Bone marrow (tissue), 2 donors: ENCODE results near the gene TASP1.
"Not testable (repeated sequence)": the region's sequence is repeated elsewhere in the genome, so short reads cannot be mapped to it uniquely, and the experiment has no call there.

Experiments
- DNase-seq, 2 donors: peaks; one replicate each; lab custom pipeline; 2025; lab: John Stamatoyannopoulos, UW

The TASP1 gene

GRCh38 chr20:13493143-13493542, 145.6 kb downstream of the TASP1 start:
- DNase-seq = no peak

DNA sequence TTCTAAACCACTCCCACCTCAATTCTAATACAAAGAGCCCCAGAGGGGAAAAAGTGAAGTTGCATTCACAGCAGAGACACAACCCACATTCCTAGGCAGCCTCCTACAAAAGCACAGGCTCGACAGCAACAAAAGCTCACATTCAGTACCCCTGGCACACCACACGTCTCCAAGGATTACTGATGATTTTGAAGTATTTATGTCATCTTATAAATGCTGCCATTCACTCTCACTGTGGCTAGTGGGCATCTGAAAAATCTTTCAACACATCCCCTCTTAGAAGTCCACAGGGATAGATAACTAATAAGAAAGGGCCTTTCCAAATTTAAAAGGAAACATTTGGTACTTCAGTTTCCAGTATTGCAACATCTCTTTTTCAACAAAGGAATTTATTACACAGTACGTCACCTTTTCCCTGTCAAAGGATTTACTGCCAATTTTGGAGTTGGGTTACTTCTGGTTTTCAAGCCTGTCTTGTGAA, 146.7 kb downstream of the TASP1 start:
- DNase-seq = no peak

- no peak for DNase-seq
Observed at GRCh38 chr20:13487202-13487601, 151.5 kb downstream of the TASP1 start.

DNA sequence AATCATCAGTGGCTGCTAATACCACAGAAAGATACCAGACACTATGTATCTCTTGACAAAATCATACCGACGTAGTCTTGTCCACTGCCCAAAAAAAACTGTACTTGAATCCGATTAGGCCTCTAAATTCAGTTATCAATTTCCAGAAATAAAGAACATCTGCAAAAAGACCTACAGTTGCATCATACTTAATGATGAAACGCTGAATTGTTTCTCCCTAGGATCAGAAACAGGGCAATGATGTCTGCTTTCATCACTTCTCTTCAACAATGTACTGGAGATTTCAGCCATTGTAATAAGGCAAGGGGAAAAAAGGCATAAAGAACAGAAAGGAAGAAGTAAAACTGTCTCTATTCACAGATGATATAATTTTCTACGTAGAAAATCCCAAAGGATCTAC, 152.0 kb downstream of the TASP1 start:
- DNase-seq = no peak

DNA sequence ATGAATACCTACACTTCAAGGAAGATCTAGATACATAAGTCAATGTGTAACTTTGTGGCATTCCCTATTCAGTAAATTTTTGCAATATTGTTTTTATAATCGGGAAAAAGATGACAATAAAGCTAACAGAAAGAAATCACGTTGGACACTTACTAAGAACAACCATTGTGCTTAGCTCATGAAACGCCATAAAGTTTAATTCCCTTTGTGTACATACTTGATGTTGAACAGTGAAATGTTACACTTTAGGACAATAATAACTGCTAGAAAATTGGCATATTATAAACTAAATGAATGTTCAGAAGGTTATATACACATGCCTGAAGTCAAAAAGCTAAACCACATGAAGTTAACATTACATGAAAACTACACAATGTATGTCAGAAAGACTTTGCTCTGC, 153.2 kb downstream of the TASP1 start:
- no peak for DNase-seq

GRCh38 chr20:13485019-13485418, 153.7 kb downstream of the TASP1 start:
- not testable (repeated sequence) for DNase-seq

DNA sequence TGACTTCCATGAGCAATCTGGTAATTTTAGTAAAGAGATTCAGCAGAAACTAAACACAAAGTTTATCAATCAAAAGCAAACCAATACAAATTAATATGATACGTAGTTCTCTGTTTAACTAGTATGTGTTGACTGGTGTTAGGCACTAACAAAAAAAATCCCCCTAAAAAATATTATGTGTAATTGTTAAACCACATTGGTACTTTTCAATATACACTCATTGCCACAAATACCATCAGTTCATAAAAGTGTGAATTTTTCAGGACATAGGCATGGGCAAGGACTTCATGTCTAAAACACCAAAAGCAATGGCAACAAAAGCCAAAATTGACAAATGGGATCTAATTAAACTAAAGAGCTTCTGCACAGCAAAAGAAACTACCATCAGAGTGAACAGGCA, 155.3 kb downstream of the TASP1 start:
- not testable (repeated sequence) for DNase-seq

DNA sequence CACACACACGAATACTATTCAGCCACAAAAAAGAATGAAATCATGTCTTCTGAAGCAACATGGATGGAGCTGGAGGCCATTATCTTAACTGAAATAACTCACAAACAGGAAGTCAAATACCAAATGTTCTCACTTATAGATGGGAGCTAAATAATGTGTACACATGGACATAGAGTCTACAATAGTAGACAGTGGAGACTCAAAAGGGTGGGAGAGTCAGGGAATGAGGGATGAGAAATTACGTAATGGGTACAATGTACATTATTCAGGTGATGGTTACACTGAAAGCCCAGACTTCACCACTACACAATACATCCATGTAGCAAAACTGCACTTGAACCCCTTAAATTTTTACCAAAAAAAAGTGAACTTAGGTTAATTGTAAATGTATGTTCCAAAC, 160.4 kb downstream of the TASP1 start:
- no peak for DNase-seq

DNA sequence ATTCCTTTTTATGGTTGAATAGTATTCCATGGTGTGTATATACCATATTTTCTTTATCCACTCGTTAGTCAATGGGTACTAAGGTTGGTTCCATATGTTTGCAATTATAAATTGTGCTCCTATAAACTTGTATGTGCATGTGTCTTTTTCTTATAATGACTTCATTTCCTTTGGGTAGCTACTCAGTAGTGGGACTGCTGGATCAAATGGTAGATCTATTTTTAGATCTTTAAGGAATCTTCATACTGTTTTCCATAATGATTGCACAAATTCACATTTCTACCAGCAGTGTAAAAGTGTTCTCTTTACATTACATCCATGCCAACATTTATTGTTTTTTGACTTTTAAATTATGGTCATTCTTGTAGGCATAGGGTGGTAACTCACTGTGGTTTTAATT, 164.3 kb downstream of the TASP1 start:
- no peak for DNase-seq

GRCh38 chr20:13469262-13469661, 169.5 kb downstream of the TASP1 start:
- no peak for DNase-seq

DNA sequence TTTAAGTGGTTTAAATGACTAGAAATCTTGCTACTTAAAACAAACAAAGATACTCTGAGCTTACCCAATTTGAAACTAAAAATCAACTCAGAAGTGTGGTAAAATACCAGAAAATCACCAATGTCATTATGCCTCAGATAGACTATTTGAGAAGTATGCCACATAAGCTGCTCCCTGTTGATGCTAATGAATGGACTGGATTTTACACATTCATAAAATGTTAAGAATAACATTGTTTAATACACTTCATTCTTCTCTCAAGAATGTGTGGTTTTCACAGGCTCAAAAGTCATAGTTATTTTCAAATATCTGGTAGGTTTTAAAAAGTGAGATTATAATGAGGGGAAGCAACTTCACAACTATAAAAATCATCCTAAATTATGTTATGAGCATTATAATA, 170.6 kb downstream of the TASP1 start:
- DNase-seq = no peak

DNA sequence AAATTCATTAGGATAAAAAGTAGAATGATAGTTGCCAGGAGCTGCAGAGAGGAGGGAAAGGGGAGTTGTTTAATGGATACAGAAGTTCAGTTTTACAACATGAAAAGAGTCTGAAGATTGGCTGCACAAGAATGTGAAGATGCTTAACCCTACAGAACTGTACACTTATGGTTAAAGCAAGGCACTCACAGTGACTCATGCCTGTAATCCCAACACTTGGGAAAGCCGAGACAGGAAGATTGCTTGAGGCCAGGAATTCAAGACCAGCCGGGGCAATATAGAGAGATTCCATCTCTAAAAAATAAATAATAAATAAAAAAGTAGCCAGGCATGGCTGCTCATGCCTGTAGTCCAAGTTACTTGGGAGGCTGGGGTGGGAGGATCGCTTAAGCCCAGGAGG, 174.0 kb downstream of the TASP1 start:
- DNase-seq = no peak

DNA sequence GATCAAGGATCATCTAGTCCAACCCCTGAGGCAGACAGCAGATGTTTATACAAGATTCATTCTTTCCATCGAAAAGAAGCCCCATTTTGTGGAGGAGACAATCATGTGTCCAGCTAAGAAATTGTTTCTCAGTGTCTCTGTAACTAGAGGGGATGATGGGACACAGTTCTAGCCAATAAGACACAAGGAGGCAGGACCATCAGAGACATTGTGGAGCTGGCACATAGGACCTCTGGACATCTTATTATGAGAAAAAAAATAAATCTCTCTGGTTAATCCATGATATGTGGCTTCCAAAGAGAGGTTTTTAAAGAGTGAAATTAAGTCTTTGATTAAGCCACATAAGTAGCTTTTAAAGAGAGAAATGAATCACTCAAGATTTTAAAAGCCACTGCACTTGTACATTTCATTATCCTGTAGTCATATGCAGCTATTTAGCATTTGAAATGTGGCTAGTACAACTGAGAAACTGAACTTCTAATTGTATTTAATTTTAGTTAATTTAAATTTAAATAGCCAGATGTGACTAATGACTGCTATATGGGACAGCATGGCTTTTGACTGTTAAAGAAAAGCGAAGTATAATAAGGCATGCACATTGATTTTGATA, 176.8 kb downstream of the TASP1 start:
- no peak for DNase-seq

DNA sequence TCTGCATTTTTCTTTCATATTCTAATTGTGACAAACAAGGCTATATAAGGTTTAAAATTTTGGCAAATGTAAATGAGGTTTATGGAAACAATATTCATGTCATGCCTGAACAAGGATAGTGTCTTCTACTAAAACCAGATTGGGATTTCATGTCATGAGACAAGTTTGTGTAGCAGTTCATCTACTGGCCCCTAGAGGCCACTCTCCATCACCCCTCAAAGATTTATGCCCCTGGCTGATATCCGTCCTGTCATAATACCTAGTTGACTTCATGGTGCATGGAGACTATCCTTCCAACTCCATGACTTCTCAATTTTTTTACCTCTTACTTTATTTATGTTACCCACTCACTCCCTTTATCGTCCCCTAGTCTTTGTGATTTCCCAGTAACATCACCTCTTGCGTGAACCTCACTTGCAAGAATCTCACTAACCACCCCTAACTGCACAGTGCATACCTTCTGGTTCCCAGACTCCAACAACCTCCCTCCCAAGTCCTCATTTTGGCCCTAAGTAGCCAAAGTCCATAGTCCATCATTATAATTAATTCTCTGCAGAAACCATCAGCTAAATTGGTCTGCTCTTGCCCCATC, 179.8 kb downstream of the TASP1 start:
- DNase-seq = no peak

GRCh38 chr20:13457487-13457886, 181.2 kb downstream of the TASP1 start:
- DNase-seq = no peak

GRCh38 chr20:13455713-13456112, 183.0 kb downstream of the TASP1 start:
- DNase-seq = no peak

GRCh38 chr20:13453367-13453766, 185.4 kb downstream of the TASP1 start:
- DNase-seq = no peak

DNA sequence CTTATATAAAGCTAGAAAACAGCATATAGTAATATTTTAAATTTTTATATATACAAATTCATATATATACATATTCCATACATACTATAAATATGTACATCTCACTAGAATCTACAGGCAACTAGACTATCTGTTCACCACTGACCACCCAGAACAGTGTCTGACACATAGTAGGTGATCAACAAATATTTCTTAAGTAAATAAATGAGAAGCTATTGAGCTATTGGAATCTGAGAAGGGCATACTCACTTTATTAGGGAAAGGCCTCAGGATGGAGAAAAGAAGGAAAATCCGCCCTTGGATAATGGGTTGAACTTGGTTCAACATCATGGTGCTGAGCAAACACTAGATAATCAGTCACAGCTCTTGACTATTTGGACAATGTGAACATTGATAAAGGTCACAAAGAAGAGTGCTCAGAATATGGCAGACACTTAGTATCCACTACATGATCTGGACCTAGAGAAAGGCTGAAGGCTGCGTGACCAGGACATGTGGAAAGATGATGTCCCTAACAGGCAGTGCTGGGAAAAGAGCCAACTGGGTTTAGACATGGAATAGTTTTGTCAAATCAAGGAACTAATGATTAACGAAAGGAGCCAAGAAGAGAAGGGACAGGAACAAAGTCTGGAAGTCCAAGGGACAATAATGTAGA, 186.1 kb downstream of the TASP1 start:
- DNase-seq = no peak

DNA sequence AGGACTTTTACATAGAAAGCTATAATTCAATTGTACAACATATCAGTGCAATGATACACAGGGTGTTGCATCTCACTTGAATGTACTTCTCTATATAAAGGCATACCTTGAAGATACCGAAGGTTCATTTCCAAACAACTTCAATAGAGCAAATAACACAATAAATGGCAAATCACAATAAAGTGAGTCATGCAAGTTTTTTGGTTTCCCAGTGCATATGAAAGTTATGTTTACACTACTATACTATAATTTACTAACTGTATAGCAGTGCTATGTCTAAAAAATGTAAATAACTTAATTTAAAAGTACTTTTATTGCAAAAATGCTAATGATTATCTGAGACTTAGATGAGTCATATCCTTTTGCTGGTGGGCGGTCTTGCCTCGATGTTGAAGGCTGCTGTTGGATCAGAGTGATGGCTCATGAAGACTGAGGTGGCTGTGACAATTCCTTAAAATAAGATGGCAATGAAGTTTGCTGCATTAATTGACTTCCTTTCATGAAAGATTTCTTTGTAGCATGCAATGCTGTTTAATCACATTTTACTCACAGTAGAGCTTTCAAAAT, 188.8 kb downstream of the TASP1 start:
- DNase-seq = no peak

GRCh38 chr20:13447385-13448180, 191.1 kb downstream of the TASP1 start:
- DNase-seq = no peak

DNA sequence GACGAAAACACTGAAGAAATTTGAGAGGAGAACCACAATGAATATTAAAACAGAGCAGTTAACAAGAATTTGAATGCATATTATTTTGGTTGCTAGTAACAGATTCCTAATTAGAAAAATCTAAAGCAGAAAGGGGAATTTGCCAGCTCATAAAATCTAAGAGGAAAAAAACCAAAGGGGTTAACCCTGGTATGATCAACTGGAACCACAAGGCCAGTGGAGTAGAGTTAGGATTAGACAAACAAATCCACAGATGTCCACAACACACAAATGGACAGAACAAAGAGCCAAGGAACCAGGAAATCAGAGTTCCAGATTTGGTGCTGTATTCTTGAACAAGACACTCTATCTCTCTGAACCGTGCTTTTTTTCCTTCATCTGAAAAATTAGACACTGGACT, 195.0 kb downstream of the TASP1 start:
- DNase-seq = no peak

DNA sequence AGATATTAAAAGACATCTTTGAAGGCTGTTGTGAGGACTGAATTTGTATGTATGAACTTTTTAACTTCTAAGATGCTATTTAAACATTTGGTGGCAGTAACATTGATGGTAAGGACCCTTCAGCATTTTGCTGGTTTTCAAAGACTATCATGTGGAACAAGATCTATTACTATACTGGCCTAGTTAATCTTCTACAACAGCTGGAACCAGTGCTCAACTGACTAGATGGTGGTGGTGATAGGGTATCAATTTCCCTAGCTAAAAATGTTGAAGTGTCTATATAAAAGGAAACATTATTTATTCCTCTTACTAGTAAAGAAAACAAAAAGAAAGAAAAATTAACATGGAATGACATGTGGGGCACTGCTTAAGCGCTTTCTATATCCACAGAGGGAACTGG, 195.7 kb downstream of the TASP1 start:
- DNase-seq = no peak
